B cell (primary cell): ENCODE results near the gene SH2D4B. TPM values are rescaled to one million over a fixed set of nuclear protein-coding genes. Genes with fewer than 3 reads are reported as not detected.

Source experiments
- ATAC-seq: fragments of 200-7000 bp; cut with Tn5 transposase; one replicate; pipeline ENCODE4 v1.10.0; 2021; ENCODE audit warnings: low read depth, mild to moderate bottlenecking, moderate number of reproducible peaks, moderate library complexity
- CTCF ChIA-PET: fragments of 350-600 bp; sonication (Branson Sonifier 250); formaldehyde crosslinking; loops from one replicate; lab custom pipeline; 2021; ENCODE audit warnings: antibody characterized with exemption, inconsistent platforms; lab: Charles Lee
- POLR2A ChIA-PET: fragments of 350-600 bp; sonication (Branson Sonifier 250); formaldehyde crosslinking; loops from one replicate; lab custom pipeline; 2021; ENCODE audit warnings: antibody characterized with exemption; lab: Charles Lee
- DNase-seq: peaks from one replicate; pipeline ENCODE4 v3.0.0; 2013
- H2AFZ ChIP-seq: 2 replicates; pipeline ENCODE4 v1.6.1; 2012; ENCODE audit warnings: mild to moderate bottlenecking, low read depth, low read length; ENCODE audit not compliant: insufficient read depth, poor library complexity, severe bottlenecking
- H3K27ac ChIP-seq, 2 donors: 1 replicate in 1 of 2; 2 replicates in 1 of 2; pipeline ENCODE4 v1.5.1; 2012 to 2013; ENCODE audit warnings: low read length in 2 of 2, mild to moderate bottlenecking in 2 of 2, moderate library complexity in 1 of 2
- H3K27me3 ChIP-seq, 4 experiments: fragments of 200-600 bp in 1 of 4; sonication (generic) in 1 of 4; replicated peaks in 1 of 4; 1 replicate in 2 of 4; 2 replicates in 2 of 4; pipeline versions ENCODE4 v1.6.1 to v1.7.0; 2013 to 2016; ENCODE audit warnings: low read length in 3 of 4, mild to moderate bottlenecking in 2 of 4, mixed read lengths in 1 of 4, moderate library complexity in 1 of 4; ENCODE audit not compliant: insufficient read depth in 4 of 4, control insufficient read depth in 3 of 4; ENCODE audit errors: control extremely low read depth in 1 of 4
- H3K36me3 ChIP-seq, 2 experiments: replicated peaks in 1 of 2; 1 replicate in 1 of 2; 2 replicates in 1 of 2; pipeline versions ENCODE4 v1.6.1 to v1.7.1; 2013; ENCODE audit warnings: low read length in 1 of 2; ENCODE audit not compliant: insufficient read depth in 2 of 2, control insufficient read depth in 1 of 2; ENCODE audit errors: control extremely low read depth in 1 of 2, extremely low read depth in 1 of 2
- H3K4me1 ChIP-seq, 2 donors: fragments of 200-600 bp in 1 of 2; sonication (generic) in 1 of 2; 1 replicate in 1 of 2; 2 replicates in 1 of 2; pipeline versions ENCODE4 v1.5.1 to v1.6.1; 2013 to 2017; ENCODE audit warnings: low read length in 2 of 2; ENCODE audit not compliant: control insufficient read depth in 2 of 2, insufficient read depth in 2 of 2
- H3K4me2 ChIP-seq: replicated peaks from 2 replicates; pipeline ENCODE3; 2012; ENCODE audit warnings: mild to moderate bottlenecking, low read depth, low read length; ENCODE audit not compliant: poor library complexity, severe bottlenecking
- H3K4me3 ChIP-seq, 5 experiments: fragments of 200-600 bp in 1 of 5; sonication (generic) in 1 of 5; 1 replicate in 3 of 5; 2 replicates in 2 of 5; pipeline versions ENCODE4 v1.5.1 to v1.7.0; 2011 to 2016; ENCODE audit warnings: low read length in 4 of 5, mild to moderate bottlenecking in 4 of 5, low read depth in 2 of 5, control low read depth in 1 of 5, moderate library complexity in 1 of 5; ENCODE audit not compliant: insufficient read depth in 1 of 5; ENCODE audit errors: control extremely low read depth in 1 of 5, extremely low read depth in 1 of 5
- H3K79me2 ChIP-seq: fragments of 200-600 bp; sonication (generic); one replicate; pipeline ENCODE4 v1.6.0; 2016; ENCODE audit warnings: low read length; ENCODE audit not compliant: control insufficient read depth, insufficient read depth
- H3K9ac ChIP-seq: fragments of 200-600 bp; sonication (generic); 2 replicates; pipeline ENCODE4 v1.6.1; 2017; ENCODE audit warnings: mild to moderate bottlenecking, low read length, moderate library complexity
- H3K9me3 ChIP-seq, 3 donors: one replicate each; pipeline versions ENCODE4 v1.6.1 to v1.7.1; 2013; ENCODE audit warnings: low read length in 2 of 3; ENCODE audit not compliant: control insufficient read depth in 2 of 3, insufficient read depth in 1 of 3; ENCODE audit errors: control extremely low read depth in 1 of 3
- H4K20me1 ChIP-seq: 2 replicates; pipeline ENCODE4 v1.6.0; 2012; ENCODE audit warnings: mild to moderate bottlenecking, low read length; ENCODE audit not compliant: insufficient read depth, control insufficient read depth, poor library complexity, severe bottlenecking
- H3K27ac Mint-ChIP-seq: one replicate; pipeline ENCODE4 v1.8.0; 2021; ENCODE audit warnings: mixed read lengths
- H3K27me3 Mint-ChIP-seq: one replicate; pipeline ENCODE4 v1.8.0; 2021; ENCODE audit warnings: mixed read lengths
- H3K4me1 Mint-ChIP-seq: one replicate; pipeline ENCODE4 v1.8.0; 2021; ENCODE audit warnings: mixed read lengths
- H3K4me3 Mint-ChIP-seq: one replicate; pipeline ENCODE4 v1.8.0; 2021; ENCODE audit warnings: mixed read lengths
- H3K9me3 Mint-ChIP-seq: one replicate; pipeline ENCODE4 v1.8.0; 2022; ENCODE audit warnings: mixed read lengths; ENCODE audit not compliant: insufficient read depth
- EZH2 ChIP-seq: IDR thresholded peaks from 2 replicates; pipeline ENCODE4 v1.6.1; 2012; ENCODE audit warnings: borderline replicate concordance, low read depth, mild to moderate bottlenecking, moderate library complexity, low read length; ENCODE audit not compliant: insufficient read depth, poor library complexity, severe bottlenecking
- WGBS: methylation state at CpG from one replicate; pipeline ENCODE4 v1.1.5; 2013; ENCODE audit warnings: missing lambda C conversion rate; ENCODE audit not compliant: insufficient coverage; 5-methylcytosine and 5-hydroxymethylcytosine counted together
- intact Hi-C: fragments of 100-400 bp; cut with micrococcal nuclease; formaldehyde crosslinking; loops from one replicate; pipeline ENCODE4 v1.10.0; 2022
- polyA plus RNA-seq: library from polyadenylated mRNA; depleted of rRNA; stranded (reverse); fragments of >200 nt; gene quantifications from 2 replicates; pipeline ENCODE4 v1.2.3, GENCODE V29; 2012
- total RNA-seq, 2 donors: library from RNA; stranded (reverse); fragments of 120-200 nt in 1 of 2; gene quantifications; 1 replicate in 1 of 2; 2 replicates in 1 of 2; pipeline versions ENCODE4 v1.2.3 to v1.2.4, GENCODE V29; 2013 to 2022
- TF ChIP-seq, protein P1 (sequence below): fragments of 200-600 bp; IDR thresholded peaks from one replicate; pipeline ENCODE4 v1.8.0; 2022; ENCODE audit warnings: antibody characterized with exemption, mild to moderate bottlenecking

The SH2D4B gene
- total and polyA plus RNA-seq, 2 donors (not counting 1 experiment from before 2014, with no cell fraction given), result 0.09 to 0.22 TPM

DNA sequence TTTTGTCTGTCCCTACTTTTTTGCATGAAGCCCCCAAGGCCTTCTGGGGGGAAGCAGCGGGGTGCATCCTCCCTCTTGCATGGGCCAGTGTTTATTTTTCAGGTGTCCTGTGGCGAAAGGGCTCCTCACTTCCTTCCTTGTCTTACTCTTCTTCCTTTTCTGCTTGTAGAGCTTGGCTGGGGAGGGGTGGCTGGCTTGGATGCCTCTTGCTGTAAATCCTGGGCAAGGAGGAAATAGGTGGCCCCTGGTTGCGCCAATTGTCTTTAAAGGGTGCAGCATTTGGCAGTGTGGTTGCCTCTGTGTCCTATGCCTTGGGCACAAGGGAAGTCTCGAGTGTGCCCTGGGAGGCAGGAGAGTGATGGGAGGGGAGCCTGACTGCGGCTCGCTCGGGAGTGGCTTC, 95.0 kb downstream of the SH2D4B start:
- ATAC-seq (no peak), DNase-seq (no peak)
- WGBS, result 91% methylated on average over 6 of the region's 7 CpGs
- Histone ChIP-seq H3K4me3 (no peak overlapping the region), H3K4me2 (no peak overlapping the region), H3K36me3 (no peaks in the 10 kb centered on the region), H4K20me1 (no peaks in the 10 kb centered on the region), H3K79me2 (no peaks in the 10 kb centered on the region), H3K27ac (no peak overlapping the region), H3K9ac (no peak overlapping the region), H3K9me3 (no peaks in the 10 kb centered on the region), H3K27me3 (no peaks in the 10 kb centered on the region), H3K4me1 (no peaks in the 10 kb centered on the region), H2AFZ (no peak overlapping the region)
- Mint-ChIP-seq H3K27me3 (peaks cover 2% of the 10 kb centered on the region), H3K4me1 (no peaks in the 10 kb centered on the region), H3K27ac (no peak overlapping the region), H3K9me3 (no peaks in the 10 kb centered on the region), H3K4me3 (no peak overlapping the region)
- TF ChIP-seq EZH2, result no peak
- TF ChIP-seq, protein P1, sequence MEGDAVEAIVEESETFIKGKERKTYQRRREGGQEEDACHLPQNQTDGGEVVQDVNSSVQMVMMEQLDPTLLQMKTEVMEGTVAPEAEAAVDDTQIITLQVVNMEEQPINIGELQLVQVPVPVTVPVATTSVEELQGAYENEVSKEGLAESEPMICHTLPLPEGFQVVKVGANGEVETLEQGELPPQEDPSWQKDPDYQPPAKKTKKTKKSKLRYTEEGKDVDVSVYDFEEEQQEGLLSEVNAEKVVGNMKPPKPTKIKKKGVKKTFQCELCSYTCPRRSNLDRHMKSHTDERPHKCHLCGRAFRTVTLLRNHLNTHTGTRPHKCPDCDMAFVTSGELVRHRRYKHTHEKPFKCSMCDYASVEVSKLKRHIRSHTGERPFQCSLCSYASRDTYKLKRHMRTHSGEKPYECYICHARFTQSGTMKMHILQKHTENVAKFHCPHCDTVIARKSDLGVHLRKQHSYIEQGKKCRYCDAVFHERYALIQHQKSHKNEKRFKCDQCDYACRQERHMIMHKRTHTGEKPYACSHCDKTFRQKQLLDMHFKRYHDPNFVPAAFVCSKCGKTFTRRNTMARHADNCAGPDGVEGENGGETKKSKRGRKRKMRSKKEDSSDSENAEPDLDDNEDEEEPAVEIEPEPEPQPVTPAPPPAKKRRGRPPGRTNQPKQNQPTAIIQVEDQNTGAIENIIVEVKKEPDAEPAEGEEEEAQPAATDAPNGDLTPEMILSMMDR, result no peak
- intact Hi-C loops, result no loop called here
- ChIA-PET POLR2A (no interaction called here), CTCF (no interaction called here)

DNA sequence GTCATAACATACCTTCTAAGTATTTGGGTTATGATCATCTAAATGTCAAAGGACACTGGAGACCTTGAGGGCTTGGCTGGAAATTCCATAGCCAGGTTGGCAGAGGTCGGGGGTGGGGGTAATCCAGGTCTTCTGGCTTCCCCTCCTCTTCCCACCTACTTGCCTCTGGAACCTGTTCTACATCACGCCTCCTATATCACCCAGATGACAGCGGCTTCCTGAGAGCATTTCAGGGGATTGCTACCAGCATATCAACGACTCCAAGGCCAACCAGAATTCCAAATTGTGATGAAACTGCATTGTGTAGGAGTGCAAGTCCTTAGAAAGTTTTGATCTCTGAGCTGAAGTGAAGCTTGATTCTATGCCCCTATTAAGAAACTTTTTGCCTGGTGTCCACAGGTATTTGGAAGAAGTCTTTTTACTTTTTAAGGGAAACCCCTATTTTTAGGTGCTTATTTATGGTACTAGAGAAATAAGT, 95.7 kb downstream of the SH2D4B start:
- Mint-ChIP-seq H3K9me3 (no peaks in the 10 kb centered on the region), H3K27me3 (peaks cover 2% of the 10 kb centered on the region), H3K4me3 (no peak overlapping the region), H3K4me1 (no peaks in the 10 kb centered on the region), H3K27ac (no peak overlapping the region)
- no peak for ATAC-seq
- H3K4me2 ChIP-seq, result no peak overlapping the region
- no peaks in the 10 kb centered on the region for H3K4me1 ChIP-seq
- WGBS, result 100% methylated on average over 1 of the region's 4 CpGs
- H3K27ac ChIP-seq, result no peak overlapping the region
- no peaks in the 10 kb centered on the region for H3K36me3 ChIP-seq
- TF ChIP-seq EZH2, result no peak
- no peak overlapping the region for H3K9ac ChIP-seq
- H3K9me3 ChIP-seq, result no peaks in the 10 kb centered on the region
- intact Hi-C loops, result no loop called here
- H2AFZ ChIP-seq, result no peak overlapping the region
- CTCF ChIA-PET, result interaction anchor here (1.0 kb wide), 1 partner anchor 30 kb away, joined by 4 read pairs; no protein-coding TSS in a partner anchor
- no peaks in the 10 kb centered on the region for H3K27me3 ChIP-seq
- H3K79me2 ChIP-seq, result no peaks in the 10 kb centered on the region
- POLR2A ChIA-PET, result no interaction called here
- no peaks in the 10 kb centered on the region for H4K20me1 ChIP-seq
- no peak overlapping the region for H3K4me3 ChIP-seq
- no peak for DNase-seq
